Osteoblast (primary cell): ENCODE measurements around the gene SNX10. TPM values are rescaled to one million over a fixed set of nuclear protein-coding genes. Genes with fewer than 3 reads are reported as not detected.
"Not testable (repeated sequence)": the region's sequence is repeated elsewhere in the genome, so short reads cannot be mapped to it uniquely, and the experiment has no call there.

ENCODE experiments used
- DNase-seq: peaks from one replicate; pipeline ENCODE4 v3.0.0; 2011; ENCODE audit warnings: low spot score, mixed read lengths; ENCODE audit not compliant: insufficient read length; ENCODE audit errors: missing footprints
- H2AFZ ChIP-seq: 2 replicates; pipeline ENCODE4 v1.6.0; 2011; ENCODE audit warnings: mild to moderate bottlenecking, low read length
- H3K27ac ChIP-seq: 2 replicates; pipeline ENCODE4 v1.5.1; 2011; ENCODE audit warnings: mild to moderate bottlenecking, low read depth, low read length, moderate library complexity
- H3K27me3 ChIP-seq: 2 replicates; pipeline ENCODE4 v1.6.0; 2012; ENCODE audit warnings: mild to moderate bottlenecking, control low read depth, inconsistent platforms, low read length, moderate library complexity; ENCODE audit not compliant: insufficient read depth
- H3K36me3 ChIP-seq: 2 replicates; pipeline ENCODE4 v1.5.1; 2011; ENCODE audit warnings: mild to moderate bottlenecking, low read length, control low read depth, moderate library complexity; ENCODE audit not compliant: insufficient read depth
- H3K4me1 ChIP-seq: 2 replicates; pipeline ENCODE4 v1.5.1; 2011; ENCODE audit warnings: mild to moderate bottlenecking, low read length, control low read depth, moderate library complexity; ENCODE audit not compliant: insufficient read depth
- H3K4me2 ChIP-seq: 2 replicates; pipeline ENCODE4 v1.6.0; 2011; ENCODE audit warnings: mild to moderate bottlenecking, low read length; ENCODE audit not compliant: insufficient read depth
- H3K4me3 ChIP-seq: fragments of 200-600 bp; sonication (generic); 3 replicates; pipeline ENCODE4 v1.5.1; 2012; ENCODE audit warnings: mild to moderate bottlenecking, low read length, inconsistent platforms; ENCODE audit not compliant: insufficient read depth
- H3K79me2 ChIP-seq: 2 replicates; pipeline ENCODE4 v1.6.0; 2012; ENCODE audit warnings: mild to moderate bottlenecking, low read length, control low read depth, inconsistent platforms; ENCODE audit not compliant: insufficient read depth
- H3K9me3 ChIP-seq: 2 replicates; pipeline ENCODE4 v1.5.1; 2011; ENCODE audit warnings: low read depth, low read length, control low read depth
- H4K20me1 ChIP-seq: 2 replicates; pipeline ENCODE4 v1.6.0; 2012; ENCODE audit warnings: mild to moderate bottlenecking, low read length, control low read depth; ENCODE audit not compliant: insufficient read depth
- CTCF ChIP-seq: IDR thresholded peaks from 2 replicates; pipeline ENCODE4 v1.5.1; 2011; ENCODE audit warnings: mild to moderate bottlenecking, low read depth, low read length, moderate library complexity; ENCODE audit errors: extremely low read depth
- total RNA-seq: library from RNA; depleted of rRNA; stranded (reverse); fragments of >200 nt; gene quantifications from 2 replicates; pipeline ENCODE4 v1.2.3, GENCODE V29; 2012

The SNX10 gene
- total RNA-seq, 1 donor = 0.72 TPM

GRCh38 chr7:26284477-26284876, 7.2 kb upstream of the SNX10 start:
- no peaks in the 10 kb centered on the region for H3K36me3 ChIP-seq
- DNase-seq = no peak
- no peaks in the 10 kb centered on the region for H3K79me2 ChIP-seq
- no peak overlapping the region for H3K27ac ChIP-seq
- H3K9me3 ChIP-seq = no peaks in the 10 kb centered on the region
- H3K4me1 ChIP-seq = no peaks in the 10 kb centered on the region
- H4K20me1 ChIP-seq = no peaks in the 10 kb centered on the region
- H3K27me3 ChIP-seq = no peaks in the 10 kb centered on the region
- H3K4me2 ChIP-seq = no peak overlapping the region
- H2AFZ ChIP-seq = no peak overlapping the region
- TF ChIP-seq CTCF = no peak
- H3K4me3 ChIP-seq = no peak overlapping the region

DNA sequence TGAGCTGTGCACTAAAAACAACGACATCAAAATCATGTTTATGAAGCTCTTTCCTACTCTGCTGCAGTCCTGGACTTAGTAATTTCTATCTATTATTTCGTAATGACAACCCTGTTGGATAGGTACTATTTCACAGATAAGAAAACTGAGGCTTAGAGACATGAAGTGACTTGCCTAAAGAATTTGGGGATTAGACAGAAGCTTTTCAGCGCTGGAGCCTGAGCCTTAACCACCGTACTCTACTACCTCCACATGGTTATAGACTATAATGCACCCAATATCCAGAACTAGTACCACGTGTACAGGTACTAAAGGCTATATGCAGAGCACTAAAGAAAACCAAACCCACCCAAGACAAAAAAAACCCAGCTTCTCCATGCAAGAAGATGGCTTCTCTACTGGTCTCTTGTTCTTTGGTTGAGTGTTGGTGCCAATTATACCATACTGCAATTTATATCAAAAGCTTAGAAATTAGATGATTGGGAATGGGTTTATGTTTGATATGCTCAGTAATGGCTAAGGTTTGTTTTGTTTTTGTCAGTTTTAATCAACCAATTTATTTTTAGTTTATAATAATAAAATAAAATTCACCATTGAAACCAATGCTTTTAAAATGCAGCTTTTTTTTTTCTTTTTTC, 6.5 kb upstream of the SNX10 start:
- Histone ChIP-seq H3K27ac (no peak overlapping the region), H3K9me3 (no peaks in the 10 kb centered on the region), H4K20me1 (no peaks in the 10 kb centered on the region), H2AFZ (no peak overlapping the region), H3K4me3 (no peak overlapping the region), H3K27me3 (no peaks in the 10 kb centered on the region), H3K4me2 (no peak overlapping the region), H3K4me1 (no peaks in the 10 kb centered on the region), H3K36me3 (no peaks in the 10 kb centered on the region), H3K79me2 (no peaks in the 10 kb centered on the region)
- no peak for TF ChIP-seq CTCF
- DNase-seq = no peak

GRCh38 chr7:26286157-26286556, 5.5 kb upstream of the SNX10 start:
- Histone ChIP-seq H2AFZ (no peak overlapping the region), H4K20me1 (no peaks in the 10 kb centered on the region), H3K4me3 (no peak overlapping the region), H3K27me3 (peaks cover 2% of the 10 kb centered on the region), H3K27ac (no peak overlapping the region), H3K4me1 (no peaks in the 10 kb centered on the region), H3K36me3 (no peaks in the 10 kb centered on the region), H3K79me2 (no peaks in the 10 kb centered on the region), H3K4me2 (no peak overlapping the region), H3K9me3 (no peaks in the 10 kb centered on the region)
- TF ChIP-seq CTCF = no peak
- DNase-seq = no peak

GRCh38 chr7:26288126-26288525, 3.5 kb upstream of the SNX10 start:
- not testable (repeated sequence) for H3K4me3 ChIP-seq, H2AFZ ChIP-seq, H3K36me3 ChIP-seq, DNase-seq, H4K20me1 ChIP-seq, H3K27me3 ChIP-seq, H3K9me3 ChIP-seq, H3K27ac ChIP-seq, H3K4me2 ChIP-seq, H3K79me2 ChIP-seq, H3K4me1 ChIP-seq
